ENCODE data around the gene AGMO.

Gene AGMO

GRCh38 chr7:15397159-15397550, 164.7 kb downstream of the AGMO start:
- DNase-seq (ENCODE audit: low read depth) = no peak

- DNase-seq (ENCODE audit: low read depth) = no peak
These were observed 165.3 kb downstream of the AGMO start for GRCh38 chr7:15396210-15397158.

- no peak for DNase-seq (ENCODE audit: low read depth)
These were observed 172.7 kb downstream of the AGMO start for GRCh38 chr7:15389073-15389472.

- no peak for DNase-seq (ENCODE audit: low read depth)
These were observed 183.2 kb downstream of the AGMO start for GRCh38 chr7:15378494-15379145.

GRCh38 chr7:15376600-15376999, 185.2 kb downstream of the AGMO start:
- DNase-seq (ENCODE audit: low read depth) = no peak

GRCh38 chr7:15370441-15370840, 191.4 kb downstream of the AGMO start:
- DNase-seq (ENCODE audit: low read depth) = no peak

GRCh38 chr7:15368653-15369052, 193.2 kb downstream of the AGMO start:
- no peak for DNase-seq (ENCODE audit: low read depth)

- DNase-seq (ENCODE audit: low read depth) = no peak
These were observed 193.9 kb downstream of the AGMO start for GRCh38 chr7:15367897-15368296.

- no peak for DNase-seq (ENCODE audit: low read depth)
These were observed 203.7 kb downstream of the AGMO start for GRCh38 chr7:15358112-15358511.

GRCh38 chr7:15352421-15353206, 209.2 kb downstream of the AGMO start:
- no peak for DNase-seq (ENCODE audit: low read depth)

GRCh38 chr7:15345216-15345615, 216.6 kb downstream of the AGMO start:
- DNase-seq (ENCODE audit: low read depth) = no peak

GRCh38 chr7:15341817-15342216, 220.0 kb downstream of the AGMO start:
- no peak for DNase-seq (ENCODE audit: low read depth)

GRCh38 chr7:15336146-15336545, 225.7 kb downstream of the AGMO start:
- DNase-seq (ENCODE audit: low read depth) = no peak

GRCh38 chr7:15335390-15335789, 226.4 kb downstream of the AGMO start:
- DNase-seq (ENCODE audit: low read depth) = no peak

- DNase-seq (ENCODE audit: low read depth) = no peak
These were observed 227.1 kb downstream of the AGMO start for GRCh38 chr7:15334536-15335263.

- DNase-seq (ENCODE audit: low read depth) = no peak
These were observed 228.9 kb downstream of the AGMO start for GRCh38 chr7:15332956-15333355.

GRCh38 chr7:15330943-15331342, 230.9 kb downstream of the AGMO start:
- no peak for DNase-seq (ENCODE audit: low read depth)

- DNase-seq (ENCODE audit: low read depth) = no peak
These were observed 234.8 kb downstream of the AGMO start for GRCh38 chr7:15327001-15327400.

GRCh38 chr7:15326044-15326644, 235.7 kb downstream of the AGMO start:
- DNase-seq (ENCODE audit: low read depth) = peak; percentile 42

- DNase-seq (ENCODE audit: low read depth) = no peak
These were observed 238.3 kb downstream of the AGMO start for GRCh38 chr7:15323550-15323949.

GRCh38 chr7:15317215-15317614, 244.6 kb downstream of the AGMO start:
- no peak for DNase-seq (ENCODE audit: low read depth)

Data from iris pigment epithelial cell (primary cell).